NCI-H2171 (cell line): ENCODE measurements around the gene P2RY1.
"Not testable (repeated sequence)": the region's sequence is repeated elsewhere in the genome, so short reads cannot be mapped to it uniquely, and the experiment has no call there.

Experiments
- DNase-seq: peaks from one replicate; lab custom pipeline; 2025; lab: John Stamatoyannopoulos, UW

P2RY1 gene

GRCh38 chr3:152836269-152836668 is 1.3 kb downstream of the P2RY1 start:
- no peak for DNase-seq

- no peak for DNase-seq
These were observed 4.6 kb downstream of the P2RY1 start for GRCh38 chr3:152839511-152839910.

- no peak for DNase-seq
These were observed 6.2 kb downstream of the P2RY1 start for GRCh38 chr3:152841131-152841530.

GRCh38 chr3:152842413-152842812 is 7.5 kb downstream of the P2RY1 start:
- no peak for DNase-seq

- DNase-seq, result no peak
These were observed 9.0 kb downstream of the P2RY1 start for GRCh38 chr3:152843955-152844354.

- not testable (repeated sequence) for DNase-seq
These were observed 11.8 kb downstream of the P2RY1 start for GRCh38 chr3:152846572-152847202.

- DNase-seq, result not testable (repeated sequence)
These were observed 12.7 kb downstream of the P2RY1 start for GRCh38 chr3:152847599-152847998.

- DNase-seq, result no peak
These were observed 15.2 kb downstream of the P2RY1 start for GRCh38 chr3:152849996-152850578.

- no peak for DNase-seq
These were observed 18.3 kb downstream of the P2RY1 start for GRCh38 chr3:152853196-152853595.

GRCh38 chr3:152857082-152857481 is 22.2 kb downstream of the P2RY1 start:
- DNase-seq, result no peak

- DNase-seq, result no peak
These were observed 23.4 kb downstream of the P2RY1 start for GRCh38 chr3:152858170-152858800.

GRCh38 chr3:152860736-152861135 is 25.8 kb downstream of the P2RY1 start:
- no peak for DNase-seq

GRCh38 chr3:152865668-152866245 is 30.8 kb downstream of the P2RY1 start:
- no peak for DNase-seq

- no peak for DNase-seq
These were observed 35.1 kb downstream of the P2RY1 start for GRCh38 chr3:152870027-152870426.

- DNase-seq, result not testable (repeated sequence)
These were observed 38.4 kb downstream of the P2RY1 start for GRCh38 chr3:152873314-152873713.

GRCh38 chr3:152874896-152875749 is 40.2 kb downstream of the P2RY1 start:
- DNase-seq, result no peak

- no peak for DNase-seq
These were observed 44.3 kb downstream of the P2RY1 start for GRCh38 chr3:152879130-152879789.

- DNase-seq, result no peak
These were observed 44.9 kb downstream of the P2RY1 start for GRCh38 chr3:152879790-152880174.

GRCh38 chr3:152885076-152885475 is 50.1 kb downstream of the P2RY1 start:
- no peak for DNase-seq
